ENCODE data around the gene S100PBP. TPM values are rescaled to one million over a fixed set of nuclear protein-coding genes. Genes with fewer than 3 reads are reported as not detected.

Gene S100PBP
- total RNA-seq, 1 donor from 2014 or later = 43.3 TPM

DNA sequence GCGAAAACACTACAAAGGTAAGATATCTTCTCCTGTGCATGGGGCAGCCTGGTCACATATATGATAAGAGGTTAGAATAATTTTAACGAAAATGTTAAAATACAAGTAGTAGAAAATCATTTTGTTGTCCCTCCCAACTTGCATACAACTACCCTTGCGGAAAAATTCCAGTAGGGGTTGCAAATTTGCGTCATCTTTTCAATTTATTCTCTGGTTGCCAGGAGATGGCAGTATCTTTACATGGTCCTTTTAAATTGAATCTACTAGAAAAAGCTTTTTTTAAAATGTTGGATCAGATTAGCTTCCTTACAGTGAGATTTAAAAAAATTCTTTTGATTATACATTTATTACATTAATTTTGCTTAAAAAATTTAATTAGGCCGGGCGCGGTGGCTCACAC lies 10.9 kb downstream of the S100PBP start:
- TF ChIP-seq, protein P1, sequence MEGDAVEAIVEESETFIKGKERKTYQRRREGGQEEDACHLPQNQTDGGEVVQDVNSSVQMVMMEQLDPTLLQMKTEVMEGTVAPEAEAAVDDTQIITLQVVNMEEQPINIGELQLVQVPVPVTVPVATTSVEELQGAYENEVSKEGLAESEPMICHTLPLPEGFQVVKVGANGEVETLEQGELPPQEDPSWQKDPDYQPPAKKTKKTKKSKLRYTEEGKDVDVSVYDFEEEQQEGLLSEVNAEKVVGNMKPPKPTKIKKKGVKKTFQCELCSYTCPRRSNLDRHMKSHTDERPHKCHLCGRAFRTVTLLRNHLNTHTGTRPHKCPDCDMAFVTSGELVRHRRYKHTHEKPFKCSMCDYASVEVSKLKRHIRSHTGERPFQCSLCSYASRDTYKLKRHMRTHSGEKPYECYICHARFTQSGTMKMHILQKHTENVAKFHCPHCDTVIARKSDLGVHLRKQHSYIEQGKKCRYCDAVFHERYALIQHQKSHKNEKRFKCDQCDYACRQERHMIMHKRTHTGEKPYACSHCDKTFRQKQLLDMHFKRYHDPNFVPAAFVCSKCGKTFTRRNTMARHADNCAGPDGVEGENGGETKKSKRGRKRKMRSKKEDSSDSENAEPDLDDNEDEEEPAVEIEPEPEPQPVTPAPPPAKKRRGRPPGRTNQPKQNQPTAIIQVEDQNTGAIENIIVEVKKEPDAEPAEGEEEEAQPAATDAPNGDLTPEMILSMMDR (IDR thresholded peaks at IDR 0.05; ENCODE audit: unreplicated experiment) = peak; percentile 35
- DNase-seq (ENCODE audit: low spot score) = no peak
- peaks cover 17% of the 10 kb centered on the region for H3K36me3 Mint-ChIP-seq (ENCODE audit: low read depth, unreplicated experiment)
- H3K4me3 Mint-ChIP-seq (ENCODE audit: unreplicated experiment) = peak overlapping the region; percentile 24
- no peak overlapping the region for H3K27ac Mint-ChIP-seq (ENCODE audit: unreplicated experiment)
- H3K9me3 Mint-ChIP-seq (ENCODE audit: unreplicated experiment) = no peaks in the 10 kb centered on the region
- H3K27me3 Mint-ChIP-seq (ENCODE audit: unreplicated experiment) = no peaks in the 10 kb centered on the region
- H3K4me1 Mint-ChIP-seq (ENCODE audit: unreplicated experiment) = no peaks in the 10 kb centered on the region

DNA sequence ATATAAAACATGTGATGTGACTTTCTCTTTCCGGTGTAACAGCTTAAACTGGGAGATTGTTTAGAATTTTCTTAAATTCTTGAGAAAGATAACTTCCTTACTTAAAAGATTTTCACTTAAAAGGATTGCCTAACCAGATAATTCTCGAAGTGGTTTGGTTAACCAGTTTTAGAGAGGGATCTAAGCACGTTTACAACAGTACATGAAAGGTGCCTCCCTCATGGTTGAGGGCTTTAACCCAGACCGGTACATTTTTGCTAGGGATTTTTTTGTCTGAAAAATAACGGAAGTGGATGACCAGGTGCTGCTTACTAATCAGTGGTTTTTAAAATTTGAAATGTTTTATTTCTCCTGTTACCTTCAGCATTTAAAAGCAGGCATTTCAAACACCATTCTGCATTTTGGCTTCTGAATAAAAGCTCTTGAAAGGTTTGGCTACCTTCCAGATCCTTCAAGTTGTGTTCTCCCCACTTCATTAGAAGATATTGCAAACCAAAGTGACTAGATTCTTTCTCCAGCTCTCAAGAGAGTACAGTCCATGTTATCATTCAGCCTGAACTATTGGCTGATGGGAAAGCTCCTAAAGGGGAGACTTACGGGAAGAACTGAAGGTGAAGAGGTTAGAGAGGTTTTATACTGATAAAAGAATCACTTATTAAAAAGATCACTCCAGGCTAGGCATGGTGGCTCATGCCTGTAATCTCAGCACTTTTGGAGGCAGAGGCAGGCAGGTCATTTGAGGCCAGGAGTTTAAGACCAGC lies 12.8 kb downstream of the S100PBP start:
- no peaks in the 10 kb centered on the region for H3K9me3 Mint-ChIP-seq (ENCODE audit: unreplicated experiment)
- TF ChIP-seq, protein P1 (IDR thresholded peaks at IDR 0.05; ENCODE audit: unreplicated experiment) = no peak
- DNase-seq (ENCODE audit: low spot score) = no peak
- H3K4me3 Mint-ChIP-seq (ENCODE audit: unreplicated experiment) = no peak overlapping the region
- peaks cover 17% of the 10 kb centered on the region for H3K36me3 Mint-ChIP-seq (ENCODE audit: low read depth, unreplicated experiment)
- no peak overlapping the region for H3K27ac Mint-ChIP-seq (ENCODE audit: unreplicated experiment)
- H3K27me3 Mint-ChIP-seq (ENCODE audit: unreplicated experiment) = no peaks in the 10 kb centered on the region
- H3K4me1 Mint-ChIP-seq (ENCODE audit: unreplicated experiment) = no peaks in the 10 kb centered on the region

DNA sequence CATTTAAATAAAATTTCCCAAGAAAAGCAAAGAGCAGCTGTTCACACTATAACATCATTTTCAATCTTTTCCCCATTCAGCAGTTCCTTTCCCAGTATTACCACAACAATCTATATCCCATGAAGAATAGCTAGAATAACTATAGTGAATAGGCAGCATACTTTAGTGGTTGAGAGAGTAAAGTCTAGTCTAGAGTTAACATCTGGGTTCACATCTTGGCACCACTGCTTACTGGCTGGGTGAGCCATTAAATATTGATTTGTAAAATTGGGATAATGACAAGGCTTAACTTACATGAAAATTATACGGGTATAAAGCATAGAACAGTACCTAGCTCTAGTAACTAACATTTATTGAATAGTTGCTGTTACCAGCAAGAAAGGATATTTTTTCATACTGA lies 14.4 kb downstream of the S100PBP start:
- no peak overlapping the region for H3K27ac Mint-ChIP-seq (ENCODE audit: unreplicated experiment)
- no peaks in the 10 kb centered on the region for H3K9me3 Mint-ChIP-seq (ENCODE audit: unreplicated experiment)
- no peak overlapping the region for H3K4me3 Mint-ChIP-seq (ENCODE audit: unreplicated experiment)
- TF ChIP-seq, protein P1 (IDR thresholded peaks at IDR 0.05; ENCODE audit: unreplicated experiment) = no peak
- no peak for DNase-seq (ENCODE audit: low spot score)
- peaks cover 11% of the 10 kb centered on the region for H3K36me3 Mint-ChIP-seq (ENCODE audit: low read depth, unreplicated experiment)
- H3K27me3 Mint-ChIP-seq (ENCODE audit: unreplicated experiment) = no peaks in the 10 kb centered on the region
- no peaks in the 10 kb centered on the region for H3K4me1 Mint-ChIP-seq (ENCODE audit: unreplicated experiment)

DNA sequence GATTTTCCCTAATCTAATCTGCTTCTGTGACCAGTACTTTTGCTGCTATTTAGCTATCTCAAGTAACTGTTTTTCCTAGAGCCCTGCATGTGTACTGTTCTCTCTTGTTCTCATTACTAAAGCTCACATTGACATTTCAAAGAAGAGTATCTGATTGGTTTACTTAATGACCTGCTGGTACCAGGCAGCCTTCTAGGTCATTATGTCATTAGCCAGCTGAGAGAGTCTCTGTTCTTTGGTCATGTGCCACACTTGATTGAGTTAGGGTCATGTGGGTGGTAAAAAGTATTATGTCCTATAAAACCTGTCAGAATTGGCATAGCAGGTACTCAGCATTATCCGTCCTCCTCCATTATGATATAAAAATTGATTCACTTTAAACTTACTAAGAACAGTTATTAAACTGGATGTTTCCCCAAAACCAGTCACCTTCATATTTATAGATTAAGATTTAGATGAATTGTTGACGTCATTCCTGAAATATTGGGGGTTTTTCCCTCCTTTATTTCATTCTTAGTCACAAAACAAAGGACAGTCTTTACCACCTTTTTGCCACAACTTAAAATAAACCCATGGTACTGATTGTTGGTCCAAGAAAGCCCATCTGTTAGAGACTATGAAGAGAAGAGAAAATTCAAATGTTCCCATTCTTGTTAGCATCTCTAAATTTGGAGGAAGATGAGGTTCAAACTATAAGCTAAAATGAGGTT lies 31.1 kb downstream of the S100PBP start:
- Mint-ChIP-seq H3K27me3 (ENCODE audit: unreplicated experiment) (no peaks in the 10 kb centered on the region), H3K4me1 (ENCODE audit: unreplicated experiment) (no peaks in the 10 kb centered on the region), H3K9me3 (ENCODE audit: unreplicated experiment) (no peaks in the 10 kb centered on the region), H3K27ac (ENCODE audit: unreplicated experiment) (no peak overlapping the region), H3K4me3 (ENCODE audit: unreplicated experiment) (no peak overlapping the region), H3K36me3 (ENCODE audit: low read depth, unreplicated experiment) (peaks cover 5% of the 10 kb centered on the region)
- DNase-seq (ENCODE audit: low spot score) = no peak
- TF ChIP-seq, protein P1 (IDR thresholded peaks at IDR 0.05; ENCODE audit: unreplicated experiment) = no peak

Measured in endothelial cell (in vitro differentiated cells).